Right ventricle myocardium inferior (tissue), 1 donor: ENCODE measurements around the gene HEPN1. TPM values are rescaled to one million over a fixed set of nuclear protein-coding genes. Genes with fewer than 3 reads are reported as not detected.

ENCODE experiments used
- ATAC-seq: fragments of 200-7000 bp; cut with Tn5 transposase; one replicate; pipeline ENCODE4 v1.9.1; 2020; ENCODE audit warnings: mild to moderate bottlenecking, moderate library complexity
- DNase-seq: peaks from one replicate; pipeline ENCODE4 v3.0.0; 2021; ENCODE audit errors: missing footprints
- intact Hi-C: fragments of 100-400 bp; cut with DNase I; formaldehyde crosslinking; loops from one replicate; pipeline ENCODE4 v1.11.0; 2022
- long read RNA-seq: library from polyadenylated mRNA; unstranded; transcript quantifications from one replicate; pipeline ENCODE4 v2.0.0, GENCODE V29; 2021
- total RNA-seq: library from RNA; stranded (reverse); fragmentation: NEBNext Ultra II Directional; extraction: Animal tissue kit (Norgen Biotek cat#: 25700); gene quantifications from one replicate; pipeline ENCODE4 v1.2.1, GENCODE V29; 2021
- donor health status: DM: no; HTN: yes; CAD: no; lungs with severe emphysema.

HEPN1 gene
- total RNA-seq, result not detected
- long read RNA-seq, result 0 reads

- ATAC-seq (no peak), DNase-seq (no peak)
- intact Hi-C loops, result no loop called here
These were observed at the start of gene HEPN1 for GRCh38 chr11:124918950-124919349. Gene HEPN1, plus strand, starts transcription at chr11:124919250.

- intact Hi-C loops, result no loop called here
- ATAC-seq (no peak), DNase-seq (no peak)
These were observed 49.7 kb upstream of the HEPN1 start for GRCh38 chr11:124869331-124869730.

GRCh38 chr11:124869856-124870387, 49.1 kb upstream of the HEPN1 start:
- DNase-seq, result no peak
- ATAC-seq, result no peak
- intact Hi-C loops, result no loop called here

- DNase-seq (no peak), ATAC-seq (no peak)
- intact Hi-C loops, result no loop called here
These were observed 48.6 kb upstream of the HEPN1 start for GRCh38 chr11:124870430-124870829.

- intact Hi-C loops, result no loop called here
- DNase-seq (no peak), ATAC-seq (no peak)
These were observed 46.8 kb upstream of the HEPN1 start for GRCh38 chr11:124872280-124872679.

- intact Hi-C loops, result no loop called here
- no peak for DNase-seq
- no peak for ATAC-seq
These were observed 46.3 kb upstream of the HEPN1 start for GRCh38 chr11:124872741-124873140.

- intact Hi-C loops, result no loop called here
- no peak for DNase-seq
These were observed 45.1 kb upstream of the HEPN1 start for GRCh38 chr11:124873951-124874350.

GRCh38 chr11:124874571-124875255, 44.3 kb upstream of the HEPN1 start:
- DNase-seq (no peak), ATAC-seq (no peak)
- intact Hi-C loops, result loop anchor here (5.0 kb wide), 1 partner anchor 78 kb away; the partner anchor contains the start of gene CCDC15

More at GRCh38 chr11:124873951-124874350, 45.1 kb upstream of the HEPN1 start:
- no peak for ATAC-seq

- DNase-seq, result no peak
- ATAC-seq, result no peak
- intact Hi-C loops, result loop anchor here (5.0 kb wide), 1 partner anchor 77 kb away; the partner anchor contains the start of gene CCDC15
These were observed 43.6 kb upstream of the HEPN1 start for GRCh38 chr11:124875401-124875800.

- intact Hi-C loops, result loop anchor here (1.0 to 5.0 kb wide), 3 partner anchors 21 to 76 kb away; partner anchors contain the start of genes CCDC15 and ROBO4
- DNase-seq (peak; percentile 90), ATAC-seq (peak; percentile 93)
These were observed 42.9 kb upstream of the HEPN1 start for GRCh38 chr11:124875943-124876817.

- intact Hi-C loops, result loop anchor here (1.0 to 5.0 kb wide), 3 partner anchors 20 to 75 kb away; partner anchors contain the start of genes CCDC15 and ROBO4
- ATAC-seq (no peak), DNase-seq (no peak)
These were observed 42.0 kb upstream of the HEPN1 start for GRCh38 chr11:124876818-124877630.

- no peak for ATAC-seq
- intact Hi-C loops, result loop anchor here (2.0 to 5.0 kb wide), 2 partner anchors 19 to 75 kb away; partner anchors contain the start of genes CCDC15 and ROBO4
- DNase-seq, result no peak
These were observed 41.5 kb upstream of the HEPN1 start for GRCh38 chr11:124877631-124877909.

- ATAC-seq, result no peak
- intact Hi-C loops, result loop anchor here (2.0 to 5.0 kb wide), 2 partner anchors 19 to 74 kb away; partner anchors contain the start of genes CCDC15 and ROBO4
- DNase-seq, result no peak
These were observed 40.9 kb upstream of the HEPN1 start for GRCh38 chr11:124877910-124878758.

GRCh38 chr11:124878759-124879492, 40.1 kb upstream of the HEPN1 start:
- ATAC-seq (no peak), DNase-seq (no peak)
- intact Hi-C loops, result loop anchor here (5.0 kb wide), 1 partner anchor 73 kb away; the partner anchor contains the start of gene CCDC15

GRCh38 chr11:124879493-124880289, 39.4 kb upstream of the HEPN1 start:
- DNase-seq, result no peak

GRCh38 chr11:124880290-124880611, 38.8 kb upstream of the HEPN1 start:
- no peak for DNase-seq
- no peak for ATAC-seq
- intact Hi-C loops, result no loop called here

More at GRCh38 chr11:124879493-124880289, 39.4 kb upstream of the HEPN1 start:
- no peak for ATAC-seq
- intact Hi-C loops, result loop anchor here (5.0 kb wide), 1 partner anchor 73 kb away; the partner anchor contains the start of gene CCDC15
